Limb (tissue), 2 donors: ENCODE results near the gene EXOC5.

ENCODE experiments used
- DNase-seq, 2 donors: peaks; one replicate each; pipeline ENCODE4 v3.0.0-alpha.2; 2016; ENCODE audit errors: extremely low spot score in 2 of 2

Gene EXOC5

GRCh38 chr14:57168138-57168679 is 100.5 kb downstream of the EXOC5 start:
- DNase-seq: no peak

- no peak for DNase-seq
These were observed 107.0 kb downstream of the EXOC5 start for GRCh38 chr14:57161583-57162234.

GRCh38 chr14:57160333-57160732 is 108.4 kb downstream of the EXOC5 start:
- no peak for DNase-seq

GRCh38 chr14:57153286-57153685 is 115.4 kb downstream of the EXOC5 start:
- DNase-seq: no peak
